GM20000 (cell line): ENCODE results near the gene C22orf39.

Experiments used
- DNase-seq: peaks from one replicate; pipeline ENCODE4 v3.0.0; 2012; ENCODE audit warnings: low spot score
- CTCF ChIP-seq: IDR thresholded peaks from 2 replicates; pipeline ENCODE4 v1.5.1; 2012; ENCODE audit warnings: mild to moderate bottlenecking, control low read depth; ENCODE audit errors: extremely low read depth, missing control alignments

Gene C22orf39

GRCh38 chr22:19461506-19461905 is 14.0 kb upstream of the C22orf39 start:
- TF ChIP-seq CTCF = no peak
- no peak for DNase-seq

GRCh38 chr22:19460036-19460435 is 12.5 kb upstream of the C22orf39 start:
- DNase-seq = no peak
- TF ChIP-seq CTCF = no peak

- TF ChIP-seq CTCF = no peak
- no peak for DNase-seq
Measured at GRCh38 chr22:19457828-19458428, 10.4 kb upstream of the C22orf39 start.

- TF ChIP-seq CTCF = no peak
- no peak for DNase-seq
Measured at GRCh38 chr22:19456541-19456940, 9.0 kb upstream of the C22orf39 start.

GRCh38 chr22:19455585-19456370 is 8.3 kb upstream of the C22orf39 start:
- no peak for DNase-seq
- TF ChIP-seq CTCF = no peak

- DNase-seq = no peak
- no peak for TF ChIP-seq CTCF
Measured at GRCh38 chr22:19455033-19455432, 7.5 kb upstream of the C22orf39 start.

- no peak for TF ChIP-seq CTCF
- no peak for DNase-seq
Measured at GRCh38 chr22:19454156-19454555, 6.6 kb upstream of the C22orf39 start.
